SK-N-SH (cell line): ENCODE results near the gene GLUD1. TPM values are rescaled to one million over a fixed set of nuclear protein-coding genes. Genes with fewer than 3 reads are reported as not detected.

Experiments
- CTCF ChIA-PET: fragments of 300-600, 350-600 bp; formaldehyde crosslinking; extraction: SDS; loops from one replicate; lab custom pipeline; 2021; lab: Yijun Ruan, JAX
- POLR2A ChIA-PET: fragments of 350-600 bp; sonication (Branson Sonifier 250); formaldehyde crosslinking; extraction: SDS; loops from one replicate; lab custom pipeline; 2020; ENCODE audit warnings: antibody characterized with exemption, inconsistent platforms; lab: Yijun Ruan, JAX
- DNase-seq: peaks from one replicate; pipeline ENCODE4 v3.0.0; 2012
- H2AFZ ChIP-seq: fragments of 200-600 bp; sonication (generic); 2 replicates; pipeline ENCODE4 v1.8.1; 2016; ENCODE audit warnings: antibody characterized with exemption, mild to moderate bottlenecking, low read depth
- H3F3A ChIP-seq: fragments of 200-600 bp; sonication (generic); replicated peaks from 2 replicates; pipeline ENCODE3; 2016; ENCODE audit warnings: antibody characterized with exemption, mild to moderate bottlenecking; ENCODE audit not compliant: insufficient read depth
- H3K27ac ChIP-seq, 2 experiments: fragments of 200-500 bp in 1 of 2; fragments of 200-600 bp in 1 of 2; sonication (Bioruptor generic) in 1 of 2; sonication (generic), shearing (Covaris generic) in 1 of 2; 2 replicates each; pipeline versions ENCODE4 v1.5.1 to v1.6.1; 2014 to 2016; ENCODE audit warnings: low read depth in 2 of 2, inconsistent platforms in 1 of 2, low read length in 1 of 2, mild to moderate bottlenecking in 1 of 2, mixed read lengths in 1 of 2
- H3K27me3 ChIP-seq: fragments of 200-600 bp; sonication (generic), shearing (Covaris generic); 2 replicates; pipeline ENCODE4 v1.6.1; 2016; ENCODE audit warnings: mixed run types; ENCODE audit not compliant: insufficient read depth
- H3K36me3 ChIP-seq, 2 experiments: fragments of 200-500 bp in 1 of 2; fragments of 200-600 bp in 1 of 2; sonication (Bioruptor generic) in 1 of 2; sonication (generic) in 1 of 2; replicated peaks in 1 of 2; 2 replicates each; pipeline versions ENCODE3 to v1.5.1; 2014 to 2016; ENCODE audit warnings: low read length in 1 of 2, mild to moderate bottlenecking in 1 of 2; ENCODE audit not compliant: insufficient read depth in 2 of 2, control insufficient read depth in 1 of 2
- H3K4me1 ChIP-seq, 2 experiments: fragments of 200-500 bp in 1 of 2; fragments of 200-600 bp in 1 of 2; sonication (Bioruptor generic) in 1 of 2; sonication (generic), shearing (Covaris generic) in 1 of 2; 2 replicates each; pipeline versions ENCODE4 v1.5.1 to v1.6.1; 2014 to 2016; ENCODE audit warnings: low read depth in 1 of 2, low read length in 1 of 2, mixed run types in 1 of 2; ENCODE audit not compliant: insufficient read depth in 2 of 2, control insufficient read depth in 1 of 2
- H3K4me2 ChIP-seq: fragments of 200-600 bp; sonication (generic), shearing (Covaris generic); 2 replicates; pipeline ENCODE4 v1.6.1; 2017; ENCODE audit warnings: mixed run types
- H3K4me3 ChIP-seq, 2 experiments: fragments of 200-500 bp in 1 of 2; fragments of 200-600 bp in 1 of 2; sonication (Bioruptor generic) in 1 of 2; sonication (generic), shearing (Covaris generic) in 1 of 2; 2 replicates each; pipeline versions ENCODE4 v1.5.1 to v1.8.1; 2014 to 2016; ENCODE audit warnings: low read depth in 2 of 2, inconsistent platforms in 1 of 2, low read length in 1 of 2, mild to moderate bottlenecking in 1 of 2, mixed read lengths in 1 of 2, moderate library complexity in 1 of 2
- H3K79me2 ChIP-seq: fragments of 200-600 bp; sonication (generic); 2 replicates; pipeline ENCODE4 v1.8.1; 2017; ENCODE audit warnings: mild to moderate bottlenecking; ENCODE audit not compliant: insufficient read depth
- H3K9ac ChIP-seq: fragments of 200-600 bp; sonication (generic); 2 replicates; pipeline ENCODE4 v1.6.1; 2017; ENCODE audit warnings: mixed run types
- H3K9me2 ChIP-seq: fragments of 200-600 bp; sonication (generic); 2 replicates; pipeline ENCODE4 v1.6.1; 2017; ENCODE audit warnings: mixed run types
- H3K9me3 ChIP-seq: fragments of 200-600 bp; sonication (generic); 2 replicates; pipeline ENCODE4 v1.6.1; 2017; ENCODE audit warnings: mixed run types, mild to moderate bottlenecking, moderate library complexity
- H4K20me1 ChIP-seq: fragments of 200-600 bp; sonication (generic); 2 replicates; pipeline ENCODE4 v1.6.1; 2017; ENCODE audit warnings: mild to moderate bottlenecking, mixed run types; ENCODE audit not compliant: insufficient read depth
- EP300 ChIP-seq, 2 experiments: IDR thresholded peaks; 2 replicates each; pipeline versions ENCODE4 v1.4.0 to v1.6.1; 2012; ENCODE audit warnings: borderline replicate concordance in 1 of 2, low read depth in 1 of 2, low read length in 1 of 2
- FOXJ3 ChIP-seq: sonication (generic); formaldehyde crosslinking; IDR thresholded peaks from 2 replicates; pipeline ENCODE4 v1.5.1; 2020; ENCODE audit warnings: mild to moderate bottlenecking, missing genetic modification reagents
- FOXM1 ChIP-seq: IDR thresholded peaks from 2 replicates; pipeline ENCODE4 v1.4.0; 2012; ENCODE audit warnings: low read depth, mild to moderate bottlenecking
- GABPA ChIP-seq: IDR thresholded peaks from 2 replicates; pipeline ENCODE4 v1.4.0; 2012; ENCODE audit warnings: low read depth, mild to moderate bottlenecking
- IRF3 ChIP-seq: fragments of 150-350 bp; IDR thresholded peaks from 2 replicates; pipeline ENCODE4 v1.6.1; 2016; ENCODE audit warnings: mild to moderate bottlenecking, low read depth, low read length
- JUND ChIP-seq: IDR thresholded peaks from 2 replicates; pipeline ENCODE4 v1.4.0; 2012
- MAX ChIP-seq: IDR thresholded peaks from 2 replicates; pipeline ENCODE4 v1.4.0; 2012; ENCODE audit warnings: low read depth
- MEF2A ChIP-seq: IDR thresholded peaks from 2 replicates; pipeline ENCODE4 v1.4.0; 2012; ENCODE audit warnings: low read depth, borderline replicate concordance
- NRF1 ChIP-seq: IDR thresholded peaks from 2 replicates; pipeline ENCODE4 v1.6.1; 2012; ENCODE audit warnings: low read depth, mild to moderate bottlenecking, low read length
- RCOR1 ChIP-seq: fragments of 150-350 bp; IDR thresholded peaks from 2 replicates; pipeline ENCODE4 v1.6.1; 2017; ENCODE audit warnings: antibody characterized with exemption, low read length
- REST ChIP-seq: IDR thresholded peaks from 2 replicates; pipeline ENCODE4 v1.6.1; 2012; ENCODE audit warnings: mild to moderate bottlenecking, low read depth, low read length, moderate library complexity
- RFX5 ChIP-seq: IDR thresholded peaks from 2 replicates; pipeline ENCODE4 v1.6.1; 2012; ENCODE audit warnings: mild to moderate bottlenecking, improper control_type of control experiment, low read length
- RXRA ChIP-seq: IDR thresholded peaks from 2 replicates; pipeline ENCODE4 v1.4.0; 2012; ENCODE audit warnings: low read depth, mild to moderate bottlenecking, borderline replicate concordance
- TAF1 ChIP-seq: IDR thresholded peaks from 2 replicates; pipeline ENCODE4 v1.6.1; 2012; ENCODE audit warnings: low read depth, mild to moderate bottlenecking, low read length, moderate library complexity, borderline replicate concordance
- TEAD4 ChIP-seq: IDR thresholded peaks from 2 replicates; pipeline ENCODE4 v1.4.0; 2012; ENCODE audit warnings: mild to moderate bottlenecking, borderline replicate concordance; ENCODE audit not compliant: insufficient read depth
- USF2 ChIP-seq: fragments of 150-350 bp; IDR thresholded peaks from 2 replicates; pipeline ENCODE4 v1.6.1; 2017; ENCODE audit warnings: antibody characterized with exemption, low read length, low read depth, borderline replicate concordance
- YY1 ChIP-seq: IDR thresholded peaks from 2 replicates; pipeline ENCODE4 v1.4.0; 2012; ENCODE audit warnings: low read depth, mild to moderate bottlenecking
- WGBS: methylation state at CpG from one replicate; pipeline ENCODE4 v1.1.6; 2017; ENCODE audit warnings: low lambda C conversion rate; 5-methylcytosine and 5-hydroxymethylcytosine counted together
- polyA plus RNA-seq, 3 experiments: library from polyadenylated mRNA; depleted of rRNA; stranded (reverse); fragments of >200 nt; gene quantifications; 2 replicates each; pipeline ENCODE4 v1.2.3, GENCODE V29; 2012

The GLUD1 gene
- polyA plus RNA-seq, 1 of the 3 experiments (the other 2 are of a cell fraction), result 43.3 TPM

- peak; percentile 33 for DNase-seq
- Histone ChIP-seq H3K9me2 (no peaks in the 10 kb centered on the region), H3K4me1 (peaks cover 6 to 8% of the 10 kb centered on the region in 2 experiments; a peak in 3 of 4 replicates), H3K27ac (peak overlapping the region in 1 of 2 experiments; percentile 76; a peak in 2 of 4 replicates), H3K27me3 (no peaks in the 10 kb centered on the region), H2AFZ (no peak overlapping the region), H3K9ac (no peak overlapping the region), H3K9me3 (no peaks in the 10 kb centered on the region), H3F3A (peaks cover 7% of the 10 kb centered on the region), H3K79me2 (no peaks in the 10 kb centered on the region), H3K4me2 (no peak overlapping the region), H3K36me3 (peaks cover 21 to 59% of the 10 kb centered on the region in 2 experiments), H3K4me3 (no peak overlapping the region), H4K20me1 (no peaks in the 10 kb centered on the region)
- ChIA-PET CTCF (interaction anchor here (0.8 to 1.7 kb wide), 5 partner anchors 10 to 115 kb away, joined by 3 to 5 read pairs (median 3); no protein-coding TSS in a partner anchor), POLR2A (no interaction called here)
- TF ChIP-seq JUND, result no peak
- no peak for TF ChIP-seq REST
- TF ChIP-seq TEAD4, result no peak
- TF ChIP-seq FOXM1, result no peak
- TF ChIP-seq RXRA, result no peak
- no peak for TF ChIP-seq EP300 (IDR thresholded peaks at IDR 0.05; ENCODE audit: borderline replicate concordance in 1 of 2, low read depth in 1 of 2, low read length in 1 of 2)
- no peak for TF ChIP-seq IRF3
- no peak for TF ChIP-seq NRF1
- no peak for TF ChIP-seq YY1
- no peak for TF ChIP-seq MEF2A
- no peak for TF ChIP-seq TAF1
- no peak for TF ChIP-seq FOXJ3
- no peak for TF ChIP-seq RFX5
- TF ChIP-seq RCOR1, result no peak
- no peak for TF ChIP-seq MAX
- TF ChIP-seq USF2, result no peak
- no peak for TF ChIP-seq GABPA
- 91% methylated on average over 7 of the region's 7 CpGs for WGBS
Observed at GRCh38 chr10:87053577-87054181, 41.0 kb downstream of the GLUD1 start.
